NCI-H774 (cell line): ENCODE data around the gene RASAL1.

Source experiments
- DNase-seq: peaks from one replicate; lab custom pipeline; 2025; lab: John Stamatoyannopoulos, UW

The RASAL1 gene

GRCh38 chr12:113115455-113116126 is 20.0 kb downstream of the RASAL1 start:
- DNase-seq, result no peak

GRCh38 chr12:113114447-113115178 is 20.9 kb downstream of the RASAL1 start:
- no peak for DNase-seq

GRCh38 chr12:113113397-113113796 is 22.2 kb downstream of the RASAL1 start:
- no peak for DNase-seq

- no peak for DNase-seq
Measured at GRCh38 chr12:113112043-113112899, 23.3 kb downstream of the RASAL1 start.

GRCh38 chr12:113111247-113111646 is 24.3 kb downstream of the RASAL1 start:
- no peak for DNase-seq

GRCh38 chr12:113109872-113110599 is 25.5 kb downstream of the RASAL1 start:
- no peak for DNase-seq

GRCh38 chr12:113109360-113109759 is 26.2 kb downstream of the RASAL1 start:
- DNase-seq, result no peak

- no peak for DNase-seq
Measured at GRCh38 chr12:113108308-113108707, 27.3 kb downstream of the RASAL1 start.

- DNase-seq, result no peak
Measured at GRCh38 chr12:113106361-113106760, 29.2 kb downstream of the RASAL1 start.

- DNase-seq, result no peak
Measured at GRCh38 chr12:113105606-113106271, 29.8 kb downstream of the RASAL1 start.

GRCh38 chr12:113104953-113105510 is 30.5 kb downstream of the RASAL1 start:
- DNase-seq, result no peak

GRCh38 chr12:113103756-113104450 is 31.7 kb downstream of the RASAL1 start:
- DNase-seq, result no peak

GRCh38 chr12:113102811-113103210 is 32.8 kb downstream of the RASAL1 start:
- no peak for DNase-seq

GRCh38 chr12:113101751-113102150 is 33.8 kb downstream of the RASAL1 start:
- no peak for DNase-seq

- no peak for DNase-seq
Measured at GRCh38 chr12:113099764-113100163, 35.8 kb downstream of the RASAL1 start.

- DNase-seq, result no peak
Measured at GRCh38 chr12:113099364-113099763, 36.2 kb downstream of the RASAL1 start.

- DNase-seq, result peak; percentile 89
Measured at GRCh38 chr12:113098441-113099028, 37.0 kb downstream of the RASAL1 start.

- DNase-seq, result no peak
Measured at GRCh38 chr12:113097716-113098440, 37.7 kb downstream of the RASAL1 start.

- DNase-seq, result no peak
Measured at GRCh38 chr12:113096675-113097461, 38.7 kb downstream of the RASAL1 start.
